GM19328 (cell line): ENCODE measurements around the gene EYA2.
"Not testable (repeated sequence)": the region's sequence is repeated elsewhere in the genome, so short reads cannot be mapped to it uniquely, and the experiment has no call there.

ENCODE experiments used
- ATAC-seq: cut with Tn5 transposase; IDR thresholded peaks from one replicate; pipeline ENCODE4 v1.9.1; 2021; ENCODE audit warnings: mild to moderate bottlenecking, moderate library complexity; ENCODE audit not compliant: unreplicated experiment

Gene EYA2

GRCh38 chr20:46894971-46895905 lies 595 bp downstream of the EYA2 start:
- ATAC-seq = no peak

- no peak for ATAC-seq
Measured at GRCh38 chr20:46895906-46896242, 1.2 kb downstream of the EYA2 start.

GRCh38 chr20:46897328-46897880 lies 2.8 kb downstream of the EYA2 start:
- ATAC-seq = no peak

GRCh38 chr20:46898423-46898822 lies 3.8 kb downstream of the EYA2 start:
- ATAC-seq = no peak

- no peak for ATAC-seq
Measured at GRCh38 chr20:46899621-46900020, 5.0 kb downstream of the EYA2 start.

GRCh38 chr20:46900086-46900485 lies 5.4 kb downstream of the EYA2 start:
- ATAC-seq = no peak

GRCh38 chr20:46900826-46901225 lies 6.2 kb downstream of the EYA2 start:
- no peak for ATAC-seq

- ATAC-seq = no peak
Measured at GRCh38 chr20:46901638-46902037, 7.0 kb downstream of the EYA2 start.

GRCh38 chr20:46903256-46903655 lies 8.6 kb downstream of the EYA2 start:
- ATAC-seq = no peak

GRCh38 chr20:46903937-46904336 lies 9.3 kb downstream of the EYA2 start:
- ATAC-seq = no peak

GRCh38 chr20:46905364-46906125 lies 10.9 kb downstream of the EYA2 start:
- no peak for ATAC-seq

- no peak for ATAC-seq
Measured at GRCh38 chr20:46913329-46914044, 18.8 kb downstream of the EYA2 start.

- ATAC-seq = no peak
Measured at GRCh38 chr20:46914789-46915379, 20.2 kb downstream of the EYA2 start.

GRCh38 chr20:46915575-46916257 lies 21.1 kb downstream of the EYA2 start:
- ATAC-seq = no peak

GRCh38 chr20:46916258-46916603 lies 21.6 kb downstream of the EYA2 start:
- ATAC-seq = no peak

- ATAC-seq = no peak
Measured at GRCh38 chr20:46917155-46917554, 22.5 kb downstream of the EYA2 start.

- no peak for ATAC-seq
Measured at GRCh38 chr20:46920114-46920513, 25.5 kb downstream of the EYA2 start.

GRCh38 chr20:46922841-46923240 lies 28.2 kb downstream of the EYA2 start:
- ATAC-seq = not testable (repeated sequence)

- ATAC-seq = no peak
Measured at GRCh38 chr20:46923550-46923949, 28.9 kb downstream of the EYA2 start.

GRCh38 chr20:46928580-46929132 lies 34.0 kb downstream of the EYA2 start:
- ATAC-seq = no peak
